GM18502 (cell line): ENCODE data around the gene RNF220.
A peak's percentile ranks its signal among the peaks of the same experiment; 100 is the strongest.

ENCODE experiments used
- ATAC-seq: cut with Tn5 transposase; IDR thresholded peaks from one replicate; pipeline ENCODE4 v1.9.1; 2021; ENCODE audit warnings: mild to moderate bottlenecking; ENCODE audit not compliant: unreplicated experiment, poor library complexity

Gene RNF220

DNA sequence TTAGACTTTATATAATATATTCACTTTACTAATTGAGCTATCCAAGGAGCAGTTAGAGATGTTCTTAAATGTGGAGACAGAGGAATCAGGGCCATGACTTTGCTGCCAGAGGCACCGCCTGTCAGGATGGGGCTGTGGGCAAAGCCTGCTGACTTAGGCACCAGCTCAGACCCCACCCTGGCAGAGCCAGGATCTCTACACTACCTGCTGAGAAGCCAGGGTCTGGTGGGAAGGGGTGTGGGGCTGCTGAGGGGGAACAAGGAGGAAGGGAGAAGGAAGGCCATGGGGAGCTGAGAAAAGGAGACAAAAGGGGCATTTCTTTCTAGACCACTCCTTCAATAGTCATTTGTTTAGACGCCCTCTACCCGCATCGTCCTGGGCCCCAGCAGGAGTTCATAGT lies 164.4 kb downstream of the RNF220 start:
- no peak for ATAC-seq

DNA sequence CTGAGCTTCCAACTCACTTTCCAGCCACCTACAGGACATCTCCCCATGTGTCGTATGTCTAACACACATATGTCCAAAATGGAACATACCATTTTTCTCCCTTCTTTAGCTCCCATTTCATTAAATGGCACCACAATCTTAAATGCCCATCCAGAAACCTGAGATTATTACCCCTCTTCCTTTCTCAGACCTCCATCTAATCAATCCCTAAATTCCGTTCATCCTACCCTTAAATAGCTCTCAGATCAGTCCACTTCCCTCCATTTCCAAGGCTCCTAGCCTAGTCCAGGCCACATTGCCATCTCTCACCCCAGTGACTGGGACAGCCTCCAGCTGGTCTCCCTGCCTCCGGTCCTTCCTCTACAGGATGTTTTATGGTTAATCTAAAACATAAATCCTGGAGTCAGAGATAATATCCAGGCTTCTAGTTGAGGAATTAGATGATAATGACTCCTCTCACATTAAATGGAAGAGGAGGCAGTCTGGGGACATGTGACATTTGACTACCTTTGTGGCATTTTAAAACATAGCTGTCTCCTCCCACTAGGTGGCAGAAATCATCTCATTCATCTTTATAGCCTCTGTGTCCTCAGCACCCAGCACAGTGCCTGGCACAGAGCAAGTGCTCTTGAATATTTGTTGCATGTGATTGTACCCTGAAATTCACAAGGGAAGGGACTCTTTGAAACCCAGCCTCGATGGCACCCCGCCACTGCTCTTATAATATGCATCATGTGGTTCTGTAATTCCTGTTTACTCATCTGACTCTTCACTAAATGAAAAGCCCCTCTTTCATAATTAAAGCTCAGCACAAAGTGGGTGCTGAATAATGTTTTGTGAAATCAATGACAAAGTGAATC lies 166.9 kb downstream of the RNF220 start:
- ATAC-seq = no peak

DNA sequence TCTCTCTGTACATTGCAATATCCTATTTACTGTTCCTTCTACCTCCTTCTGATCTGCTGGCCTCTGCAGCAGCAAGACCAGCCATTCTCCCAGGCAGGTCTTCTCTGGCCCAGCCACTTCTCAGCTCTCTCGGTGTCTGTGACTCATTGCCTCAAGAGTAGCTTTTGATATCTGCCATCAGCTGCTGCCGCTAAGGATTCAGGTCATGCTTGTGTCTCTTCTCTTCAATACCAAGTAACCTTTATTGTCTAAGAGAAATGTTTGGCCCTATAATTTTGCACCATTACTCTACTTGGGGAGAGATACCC lies 167.5 kb downstream of the RNF220 start:
- no peak for ATAC-seq

GRCh38 chr1:44575396-44575795 lies 170.3 kb downstream of the RNF220 start:
- no peak for ATAC-seq

DNA sequence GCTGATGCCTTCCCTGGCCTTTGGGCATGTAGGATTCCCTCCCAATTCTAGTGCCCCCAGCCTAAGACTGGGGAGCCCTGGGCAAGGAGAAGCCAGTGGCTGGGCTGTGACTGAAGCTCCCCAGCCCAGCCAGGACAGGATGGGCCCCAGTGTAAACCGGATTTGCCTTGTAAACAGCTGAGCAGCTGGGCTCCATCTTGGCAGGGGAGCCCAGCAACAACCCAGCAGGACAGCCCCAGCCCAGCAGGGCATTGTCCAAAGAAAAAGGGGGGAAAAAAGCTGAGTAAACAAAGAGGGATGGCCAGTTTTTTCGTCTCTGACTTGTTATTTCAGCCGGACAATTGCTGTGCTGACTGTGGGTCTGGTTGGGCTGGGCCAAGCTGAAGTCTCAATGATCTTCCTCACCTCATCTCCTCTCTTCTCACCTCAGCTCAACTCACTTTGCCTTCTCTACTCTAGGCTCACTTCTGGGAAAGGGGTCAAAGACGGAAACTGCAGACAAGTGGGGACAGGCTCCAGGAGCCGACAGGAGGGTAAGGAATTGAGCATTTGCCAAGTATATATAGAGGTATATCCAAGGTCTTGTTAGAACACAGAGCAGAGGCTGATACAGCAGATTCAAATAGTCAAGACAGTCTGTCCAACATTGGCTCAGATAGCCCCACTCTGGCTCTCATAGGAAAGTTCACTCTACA lies 171.5 kb downstream of the RNF220 start:
- no peak for ATAC-seq

- ATAC-seq = no peak
These were observed 176.2 kb downstream of the RNF220 start for GRCh38 chr1:44581205-44581604.

DNA sequence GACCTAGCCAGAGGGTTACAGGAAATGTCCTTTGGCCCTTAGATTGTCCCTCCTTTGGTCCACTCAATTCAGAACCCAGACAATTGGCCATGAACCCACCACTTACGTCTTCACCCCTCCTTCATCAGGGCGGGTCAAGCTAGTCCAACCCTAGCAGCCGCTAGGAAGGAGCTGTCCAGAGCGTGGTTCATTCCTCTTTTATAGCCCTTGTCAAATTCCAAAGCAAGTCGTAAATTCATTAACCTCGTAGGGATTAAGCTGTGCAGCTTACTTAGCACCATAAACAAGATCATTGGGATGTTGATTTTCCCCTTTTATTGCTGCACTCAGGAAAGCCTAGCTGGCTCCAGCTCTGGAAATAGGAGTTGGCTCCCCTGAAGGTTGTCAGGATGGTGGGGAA lies 179.1 kb downstream of the RNF220 start:
- ATAC-seq = no peak

- no peak for ATAC-seq
These were observed 180.4 kb downstream of the RNF220 start for GRCh38 chr1:44585315-44585920.

DNA sequence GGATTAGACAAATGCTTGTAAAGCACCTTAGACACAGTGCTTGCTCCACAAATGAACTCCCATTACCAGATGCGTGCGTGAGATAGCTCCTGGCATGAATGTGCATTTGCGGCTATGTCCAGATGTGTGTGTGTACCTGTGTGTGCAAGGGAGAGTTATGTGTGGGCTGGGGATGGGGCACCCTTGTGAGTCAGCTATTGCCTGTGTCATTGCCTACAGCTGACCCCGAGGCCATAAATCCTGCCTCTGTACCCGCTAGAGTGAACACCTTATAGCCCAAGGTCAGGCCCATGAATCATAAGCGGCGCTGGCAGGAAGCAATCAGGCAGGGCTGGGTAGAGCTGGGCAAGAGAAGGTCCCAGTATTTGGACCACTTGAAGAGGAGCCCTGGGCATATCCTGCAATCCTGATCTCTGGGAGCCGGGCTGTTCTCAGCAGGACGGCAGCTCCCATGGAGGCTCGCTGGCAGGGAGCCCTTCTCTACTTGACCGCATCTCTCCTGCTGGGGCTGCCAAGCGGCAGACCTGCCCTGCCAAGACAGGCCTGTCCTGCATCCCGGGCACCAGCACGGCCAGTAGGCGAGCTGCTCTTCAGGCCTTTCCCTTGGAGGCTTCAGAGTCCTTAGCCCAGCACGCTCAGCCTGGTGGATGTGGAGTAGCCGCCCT lies 182.9 kb downstream of the RNF220 start:
- ATAC-seq = no peak

DNA sequence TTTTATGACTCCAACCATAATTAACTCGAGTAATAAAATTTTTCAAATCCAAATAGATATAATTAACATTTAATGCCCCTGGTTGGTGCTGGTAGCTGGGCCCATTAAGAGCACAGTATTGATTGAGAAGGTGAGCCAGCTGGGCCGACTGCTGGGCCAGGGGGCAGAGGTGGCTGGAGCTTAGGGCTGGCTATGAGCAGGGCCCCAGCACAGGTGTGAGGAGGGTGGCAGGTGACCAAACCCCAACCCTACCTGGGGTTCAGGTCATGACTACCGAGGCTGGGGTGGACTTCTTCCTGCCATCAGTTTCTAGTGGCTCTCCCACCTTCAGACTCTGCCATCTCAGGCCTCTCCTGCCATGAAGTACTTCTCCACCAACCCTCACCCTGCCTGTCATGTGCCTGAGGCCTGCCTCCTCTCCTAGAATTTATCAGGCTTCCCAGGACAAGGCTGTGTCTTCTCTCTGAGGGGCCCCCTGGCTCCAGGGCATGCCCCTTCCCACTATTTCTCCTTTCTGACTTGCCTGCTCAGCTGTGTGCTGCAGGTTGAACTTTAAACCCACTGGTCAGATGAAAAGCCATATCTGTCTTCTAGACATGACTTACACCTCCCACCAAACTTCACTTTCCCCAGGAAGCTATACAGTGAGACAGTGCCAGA lies 183.6 kb downstream of the RNF220 start:
- no peak for ATAC-seq

DNA sequence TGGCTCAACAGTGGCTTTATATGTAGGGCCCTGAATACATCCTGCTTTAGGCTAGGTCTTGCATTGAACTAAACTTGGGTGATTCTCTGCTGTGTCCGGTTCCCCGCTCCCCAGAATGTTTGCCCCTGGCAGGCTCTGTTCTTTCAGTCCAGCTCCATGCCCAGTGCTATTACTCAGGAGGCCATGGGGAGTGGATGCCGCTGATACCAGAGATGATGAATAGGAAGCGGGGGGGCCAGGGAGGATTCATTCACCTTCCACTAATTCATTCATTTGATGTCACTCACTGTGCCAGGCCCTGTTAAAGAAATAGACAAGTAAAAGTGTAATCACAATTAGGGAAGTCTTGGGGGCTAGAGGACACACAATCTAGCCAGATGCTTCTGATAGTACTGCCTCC lies 185.4 kb downstream of the RNF220 start:
- ATAC-seq = no peak

DNA sequence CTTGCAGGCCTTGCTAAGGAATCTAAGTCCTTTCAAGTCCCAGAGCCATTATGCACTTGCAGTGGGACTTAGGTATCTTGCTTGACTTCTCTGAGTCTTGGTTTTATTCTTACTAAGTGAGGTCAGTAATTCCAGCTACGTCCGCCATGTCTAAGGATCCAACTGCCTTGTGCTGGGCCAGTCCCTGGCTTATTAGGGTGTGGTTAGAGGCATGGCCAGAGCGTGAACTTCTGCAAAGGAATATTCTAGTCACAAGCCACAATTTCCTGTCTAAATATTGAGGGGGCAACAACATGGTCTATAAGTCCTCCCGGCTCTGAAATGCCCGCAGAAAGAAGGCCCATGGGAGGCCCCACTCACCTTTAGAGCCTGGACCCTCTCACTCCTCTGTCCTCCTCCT lies 186.3 kb downstream of the RNF220 start:
- ATAC-seq = no peak

- no peak for ATAC-seq
These were observed 187.4 kb downstream of the RNF220 start for GRCh38 chr1:44592208-44593145.

DNA sequence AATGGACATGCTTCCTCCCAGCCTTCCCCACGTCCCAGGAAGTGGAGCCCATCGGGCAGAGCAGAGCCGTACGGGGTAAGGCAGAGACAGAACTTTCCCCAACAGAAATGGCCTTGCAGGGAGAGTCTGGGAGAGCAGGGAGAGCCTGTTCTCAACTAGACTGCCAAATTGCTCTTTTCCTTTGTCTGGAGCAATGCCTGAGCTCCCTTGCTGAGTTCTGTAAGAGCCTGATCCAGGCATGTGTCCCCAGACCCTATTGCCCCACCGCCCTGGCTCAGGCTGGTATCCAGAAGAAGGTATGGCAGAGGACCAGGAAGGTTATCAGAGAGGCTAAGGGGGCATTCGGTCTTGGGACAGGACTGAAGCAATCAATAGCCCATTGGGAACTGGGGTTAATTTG lies 189.3 kb downstream of the RNF220 start:
- no peak for ATAC-seq

GRCh38 chr1:44594871-44595735 lies 190.0 kb downstream of the RNF220 start:
- peak; percentile 53 for ATAC-seq

GRCh38 chr1:44596511-44596910 lies 191.5 kb downstream of the RNF220 start:
- no peak for ATAC-seq

DNA sequence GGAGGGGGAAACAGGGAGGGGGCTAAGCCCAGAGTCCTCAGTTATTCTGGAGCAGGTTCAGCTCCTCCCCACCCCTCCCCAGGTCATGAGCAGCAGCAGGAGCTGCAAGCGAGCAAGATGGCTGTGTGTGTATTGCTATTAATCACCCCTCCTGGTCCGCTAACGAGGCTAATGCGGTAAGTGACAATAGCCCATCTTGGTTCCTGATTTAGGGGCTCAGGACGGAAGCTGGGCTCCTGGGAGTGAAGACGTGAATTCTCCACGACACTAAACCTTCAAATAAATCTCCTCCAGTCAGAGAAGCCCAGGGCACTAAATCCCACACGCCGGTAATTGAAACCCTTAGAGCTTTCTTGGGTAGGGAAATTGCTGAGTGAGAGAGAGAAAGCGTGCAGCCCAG lies 193.1 kb downstream of the RNF220 start:
- no peak for ATAC-seq
